Skin epidermis (tissue), 12 donors: ENCODE data around the gene FAM124A.
A peak's percentile ranks its signal among the peaks of the same experiment; 100 is the strongest.

ENCODE experiments used
- H3K27ac ChIP-seq, 21 experiments: fragments of 200-600 bp; sonication (generic) in 11 of 21; one replicate each; pipeline ENCODE4 v1.5.0; 2020; ENCODE audit warnings: mild to moderate bottlenecking in 3 of 21, inconsistent platforms in 2 of 21, moderate library complexity in 2 of 21
- H3K4me3 ChIP-seq, 7 experiments: fragments of 200-600 bp; sonication (generic) in 2 of 7; one replicate each; pipeline ENCODE4 v1.5.0; 2020; ENCODE audit warnings: inconsistent platforms in 2 of 7, mild to moderate bottlenecking in 2 of 7, moderate library complexity in 1 of 7

Gene FAM124A

DNA sequence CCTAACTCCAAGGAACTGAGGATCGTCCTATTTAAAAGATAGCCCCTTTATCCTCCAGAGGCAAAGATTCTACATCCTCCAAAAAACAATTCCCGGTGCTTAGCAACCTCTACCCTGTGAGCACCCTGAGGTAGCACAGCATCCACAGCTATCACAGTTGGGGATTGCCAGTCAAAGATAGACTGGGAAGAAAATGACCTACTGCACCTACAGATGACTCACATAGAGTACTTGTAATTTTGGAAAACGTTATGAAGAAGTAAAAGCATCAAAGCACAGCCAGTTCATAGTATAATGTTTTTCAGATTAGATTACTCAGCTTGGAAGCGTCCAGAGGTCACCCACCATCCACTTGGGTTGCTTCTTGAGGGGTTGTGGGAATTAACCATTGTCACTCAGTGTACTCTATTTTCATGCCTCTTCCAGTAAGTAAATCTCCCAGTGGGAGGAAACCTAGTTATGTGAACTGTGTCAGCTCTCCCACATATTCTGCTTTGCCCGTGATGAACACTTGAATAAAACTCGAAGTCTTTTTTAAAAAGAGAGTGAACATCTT, 8.9 kb upstream of the FAM124A start:
- no peak overlapping the region for H3K27ac ChIP-seq
- no peak overlapping the region for H3K4me3 ChIP-seq

- H3K27ac ChIP-seq: no peak overlapping the region
- H3K4me3 ChIP-seq: no peak overlapping the region
Observed at GRCh38 chr13:51218626-51219025, 3.6 kb upstream of the FAM124A start.

- no peak overlapping the region for H3K27ac ChIP-seq
Observed at GRCh38 chr13:51220706-51221105, 1.5 kb upstream of the FAM124A start.

GRCh38 chr13:51221108-51221507, 1.1 kb upstream of the FAM124A start:
- Histone ChIP-seq H3K4me3 (no peak overlapping the region), H3K27ac (no peak overlapping the region)

More at GRCh38 chr13:51220706-51221105, 1.5 kb upstream of the FAM124A start:
- no peak overlapping the region for H3K4me3 ChIP-seq

DNA sequence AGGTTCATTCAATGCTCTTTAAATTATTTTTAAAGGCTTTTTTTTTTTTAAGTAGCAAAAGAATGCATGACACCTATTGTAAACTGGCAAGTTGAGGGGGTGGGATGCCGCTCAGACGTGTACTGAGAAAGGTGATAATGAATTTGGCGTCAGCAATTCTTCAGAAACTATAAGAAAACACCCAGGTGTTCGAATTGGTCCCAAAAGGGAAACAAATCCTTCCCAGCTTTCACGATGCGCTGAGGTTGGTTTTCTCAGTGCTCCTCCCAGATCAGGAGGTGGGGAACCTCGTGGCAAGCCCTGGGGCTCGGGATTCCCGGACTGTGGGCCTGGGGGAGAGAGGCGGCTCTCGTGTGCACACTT, 543 bp upstream of the FAM124A start:
- Histone ChIP-seq H3K27ac (no peak overlapping the region), H3K4me3 (peak overlapping the region; percentile 43 to 67 (median 59))

- peak overlapping the region in 12 of 21 experiments; percentile 33 to 76 (median 66) for H3K27ac ChIP-seq
Observed at GRCh38 chr13:51222686-51223559, 725 bp downstream of the FAM124A start.

DNA sequence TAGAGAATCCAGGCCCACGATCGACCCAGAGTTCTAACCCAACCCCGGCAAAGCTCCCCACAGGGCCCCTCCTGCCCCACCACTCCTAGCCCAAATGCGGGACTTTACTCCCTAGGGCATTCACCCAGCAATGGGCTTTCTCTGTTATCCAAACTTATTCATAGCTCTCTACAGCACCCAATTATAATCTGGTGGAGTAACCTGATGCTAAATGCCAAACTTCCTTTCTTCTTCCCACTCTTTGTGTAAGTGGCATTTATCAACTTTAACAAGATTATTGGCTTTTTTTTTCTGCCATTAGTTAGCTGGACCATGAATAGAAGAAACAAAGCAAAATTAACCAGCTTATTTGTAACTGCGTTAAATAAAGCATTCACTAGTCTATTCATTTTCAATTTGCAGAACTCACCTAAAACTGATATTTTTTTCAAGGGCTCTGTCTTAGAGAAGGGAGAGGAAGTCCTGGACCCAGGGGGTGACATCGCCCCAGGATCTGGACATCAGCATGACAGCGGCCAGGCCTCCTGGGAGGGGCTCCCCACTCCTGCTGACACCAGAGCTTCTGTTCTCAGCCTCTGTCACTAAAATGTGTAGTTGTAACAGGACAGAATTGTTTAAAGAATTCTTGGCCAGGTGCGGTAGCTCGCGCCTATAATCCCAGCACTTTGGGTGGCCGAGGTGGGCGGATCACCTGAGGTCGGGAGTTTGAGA, 1.5 kb downstream of the FAM124A start:
- Histone ChIP-seq H3K4me3 (no peak overlapping the region), H3K27ac (no peak overlapping the region)

More at GRCh38 chr13:51222686-51223559, 725 bp downstream of the FAM124A start:
- peak overlapping the region; percentile 43 to 67 (median 59) for H3K4me3 ChIP-seq

DNA sequence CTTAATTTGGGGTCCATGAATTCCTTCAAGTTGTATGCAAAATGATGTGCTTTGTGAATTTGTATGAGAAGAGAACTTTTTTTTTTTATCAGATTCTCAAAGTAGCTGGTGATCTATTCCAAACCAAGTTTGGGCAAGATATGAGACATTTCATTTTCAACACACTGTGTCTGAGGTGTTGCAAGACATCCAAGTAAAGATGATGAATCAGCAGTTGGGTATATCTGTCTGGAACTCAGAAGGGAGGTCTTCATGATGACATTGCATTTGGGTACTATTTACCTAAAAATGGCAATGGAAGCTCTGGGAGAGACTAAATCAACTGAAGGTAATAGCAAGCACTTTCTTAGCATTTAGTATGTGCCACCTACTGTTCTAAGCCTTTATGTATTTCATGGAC, 2.8 kb downstream of the FAM124A start:
- Histone ChIP-seq H3K27ac (no peak overlapping the region), H3K4me3 (no peak overlapping the region)

DNA sequence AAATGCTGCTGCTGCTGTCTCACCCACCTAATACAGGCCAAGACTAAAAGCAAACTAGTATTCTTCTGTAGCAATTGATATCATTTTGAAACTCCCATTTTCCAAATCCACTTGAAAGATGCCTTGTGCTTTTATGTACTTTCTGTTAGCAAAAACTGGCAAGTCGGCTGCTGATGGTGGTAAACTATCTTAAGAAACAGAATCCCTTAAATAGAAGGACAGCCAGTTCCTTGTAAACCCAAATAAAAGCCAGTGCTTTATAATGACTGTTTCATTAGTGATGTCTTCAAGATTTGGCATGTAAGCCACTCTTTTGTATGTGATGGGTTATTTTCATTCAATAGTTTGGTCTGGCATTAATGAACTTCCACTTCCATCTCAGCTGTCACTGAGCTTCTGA, 5.2 kb downstream of the FAM124A start:
- Histone ChIP-seq H3K4me3 (no peak overlapping the region), H3K27ac (no peak overlapping the region)

GRCh38 chr13:51229101-51229719, 7.0 kb downstream of the FAM124A start:
- peak overlapping the region in 1 of 21 experiments; percentile 36 for H3K27ac ChIP-seq
- H3K4me3 ChIP-seq: no peak overlapping the region

DNA sequence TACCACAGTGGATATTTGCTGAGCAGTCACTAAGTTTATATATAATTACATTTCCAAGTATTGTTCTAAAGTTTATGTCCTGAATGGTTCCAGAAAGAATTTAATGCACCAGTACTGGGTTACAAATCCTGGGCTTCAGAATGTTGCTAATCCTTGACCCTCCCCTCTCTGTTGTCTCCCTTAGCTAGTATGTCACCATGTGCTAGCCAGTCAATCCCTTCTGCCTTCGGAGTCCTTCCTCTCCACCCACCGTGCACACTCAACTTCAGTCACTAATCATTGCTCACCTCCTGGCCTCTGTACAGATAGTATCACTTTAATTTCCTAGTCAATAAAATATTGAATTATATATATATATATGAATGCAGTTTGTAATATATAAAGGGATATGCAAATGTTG, 7.5 kb downstream of the FAM124A start:
- H3K27ac ChIP-seq: peak overlapping the region in 2 of 21 experiments; percentile 36 to 42

GRCh38 chr13:51230477-51231105, 8.4 kb downstream of the FAM124A start:
- Histone ChIP-seq H3K4me3 (peak overlapping the region in 1 of 7 experiments; percentile 5), H3K27ac (peak overlapping the region in 13 of 21 experiments; percentile 10 to 57 (median 31))

More for the DNA sequence above, 7.5 kb downstream of the FAM124A start:
- no peak overlapping the region for H3K4me3 ChIP-seq

DNA sequence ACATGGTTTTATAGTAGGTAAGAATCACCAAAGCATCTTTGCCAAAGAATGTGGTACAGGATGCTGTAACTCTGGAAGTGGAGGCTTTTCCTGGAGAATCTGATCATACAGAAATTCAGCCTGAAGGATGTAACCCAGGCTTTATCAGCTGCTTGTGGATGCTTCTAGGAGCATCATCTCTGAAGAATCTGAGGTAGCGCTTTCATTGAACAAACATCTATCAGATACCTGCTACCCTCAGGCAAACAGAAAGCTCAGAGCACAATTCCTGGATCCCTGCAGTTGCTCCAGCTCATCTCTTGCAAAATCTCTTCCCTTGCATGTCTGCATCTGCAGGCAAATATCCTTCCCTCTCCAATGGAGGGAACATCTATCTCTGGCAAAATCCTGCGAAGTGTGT, 9.3 kb downstream of the FAM124A start:
- Histone ChIP-seq H3K27ac (no peak overlapping the region), H3K4me3 (no peak overlapping the region)

- Histone ChIP-seq H3K27ac (no peak overlapping the region), H3K4me3 (no peak overlapping the region)
Observed at GRCh38 chr13:51232328-51232727, 10.1 kb downstream of the FAM124A start.

DNA sequence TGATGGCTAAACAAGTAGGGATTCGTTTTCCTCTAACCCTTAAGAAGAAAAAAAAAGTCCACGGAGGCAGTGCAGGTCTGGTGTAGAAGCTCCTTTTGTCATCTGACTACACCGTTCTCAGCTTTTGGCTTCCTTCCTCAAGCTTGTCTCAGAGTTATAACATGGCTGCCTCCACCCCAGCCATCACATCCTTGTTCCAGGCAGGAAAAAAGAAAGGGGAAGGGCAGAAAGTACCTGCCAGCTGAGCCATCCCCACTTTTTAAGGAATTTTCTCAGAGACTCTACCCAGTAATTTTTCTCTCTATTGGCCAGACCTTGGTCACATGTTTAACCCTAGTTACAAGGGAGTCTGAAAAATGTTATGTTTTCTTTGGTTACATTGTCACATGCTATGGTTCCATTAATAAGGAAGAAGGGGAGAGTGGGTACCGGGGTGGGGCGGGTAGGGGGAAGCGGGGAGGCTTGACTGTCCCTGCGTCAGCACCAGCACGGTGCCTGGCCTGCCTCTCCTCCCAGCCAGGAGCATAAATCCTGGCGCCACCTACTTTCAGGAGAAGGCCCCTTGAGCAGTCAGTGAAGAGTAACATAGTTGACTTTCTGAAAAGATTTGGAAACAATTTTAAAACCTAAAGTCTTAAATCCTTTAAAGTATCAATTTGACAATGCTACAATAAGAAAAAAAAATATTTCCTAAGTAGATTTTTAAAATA, 11.1 kb downstream of the FAM124A start:
- no peak overlapping the region for H3K4me3 ChIP-seq
- no peak overlapping the region for H3K27ac ChIP-seq

GRCh38 chr13:51234676-51235075, 12.5 kb downstream of the FAM124A start:
- Histone ChIP-seq H3K4me3 (no peak overlapping the region), H3K27ac (no peak overlapping the region)

DNA sequence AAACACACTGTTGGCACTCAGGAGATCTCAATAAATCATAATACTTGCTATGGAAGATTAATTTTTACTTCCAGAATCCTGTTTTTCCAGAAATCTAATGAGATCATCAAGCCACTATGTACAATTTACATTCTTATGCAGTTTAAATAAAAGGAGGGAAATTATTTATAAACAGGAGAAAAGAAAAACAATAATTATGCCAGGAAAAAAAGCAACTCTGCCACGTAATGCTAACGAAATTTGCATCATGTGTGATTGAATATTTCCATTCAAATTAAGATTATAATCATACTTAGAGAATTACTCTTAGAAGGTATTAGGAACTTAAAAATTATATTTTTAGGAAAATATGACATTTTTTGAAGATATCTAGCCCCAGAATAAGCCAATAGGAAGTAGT, 13.0 kb downstream of the FAM124A start:
- Histone ChIP-seq H3K27ac (no peak overlapping the region), H3K4me3 (no peak overlapping the region)

- Histone ChIP-seq H3K4me3 (no peak overlapping the region), H3K27ac (no peak overlapping the region)
Observed at GRCh38 chr13:51235756-51236490, 13.7 kb downstream of the FAM124A start.

- no peak overlapping the region for H3K4me3 ChIP-seq
- H3K27ac ChIP-seq: no peak overlapping the region
Observed at GRCh38 chr13:51236491-51236792, 14.2 kb downstream of the FAM124A start.
